Measurements from ENCODE around the gene BLM. TPM values are rescaled to one million over a fixed set of nuclear protein-coding genes. Genes with fewer than 3 reads are reported as not detected.

The BLM gene
- polyA plus RNA-seq, 3 donors from 2014 or later = 2.3 to 10.0 (median 7.5) TPM

GRCh38 chr15:90794538-90794937, 77.4 kb downstream of the BLM start:
- H3K4me1 Mint-ChIP-seq = peaks cover 14 to 19% of the 10 kb centered on the region in 2 donors
- DNase-seq = no peak
- H3K4me3 Mint-ChIP-seq = no peak overlapping the region
- H3K36me3 Mint-ChIP-seq = peaks cover 10 to 19% (median 18%) of the 10 kb centered on the region in 3 donors
- peak overlapping the region in 1 of 6 donors; percentile 12 for H3K27ac Mint-ChIP-seq
- no peaks in the 10 kb centered on the region for H3K9me3 Mint-ChIP-seq
- peaks cover 0 to 3% (median 0%) of the 10 kb centered on the region in 3 donors for H3K27me3 Mint-ChIP-seq (ENCODE audit: low read depth in 3 of 3)

GRCh38 chr15:90799639-90800170, 82.6 kb downstream of the BLM start:
- H3K4me3 Mint-ChIP-seq = no peak overlapping the region
- H3K27ac Mint-ChIP-seq = peak overlapping the region in 4 of 6 donors; percentile 13 to 79 (median 52)
- DNase-seq = no peak
- H3K36me3 Mint-ChIP-seq = peaks cover 8 to 29% (median 18%) of the 10 kb centered on the region in 3 donors
- no peaks in the 10 kb centered on the region for H3K9me3 Mint-ChIP-seq
- no peaks in the 10 kb centered on the region for H3K4me1 Mint-ChIP-seq
- no peaks in the 10 kb centered on the region for H3K27me3 Mint-ChIP-seq (ENCODE audit: low read depth in 3 of 3)

DNA sequence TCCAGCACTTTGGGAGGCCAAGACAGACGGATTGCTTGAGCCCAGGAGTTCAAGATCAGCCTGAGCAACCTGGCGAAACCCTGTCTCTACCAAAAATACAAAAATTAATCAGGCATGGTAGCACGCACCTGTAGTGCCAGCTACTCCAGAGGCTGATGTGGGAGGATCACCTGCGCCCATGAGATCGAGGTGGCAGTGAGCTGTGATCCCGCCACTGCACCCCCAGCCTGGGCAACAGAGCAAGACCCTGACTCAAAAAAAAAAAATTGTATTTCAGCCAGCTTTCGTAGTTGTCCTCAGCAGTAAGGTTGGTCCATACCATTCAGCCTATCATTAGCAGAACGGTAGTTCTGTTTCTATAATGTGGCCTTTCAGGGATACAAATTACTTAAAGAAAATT, 84.7 kb downstream of the BLM start:
- Mint-ChIP-seq H3K27me3 (ENCODE audit: low read depth in 3 of 3) (no peaks in the 10 kb centered on the region), H3K27ac (no peak overlapping the region), H3K4me1 (peaks cover 0 to 5% of the 10 kb centered on the region in 2 donors), H3K36me3 (peaks cover 8 to 22% (median 13%) of the 10 kb centered on the region in 3 donors), H3K9me3 (no peaks in the 10 kb centered on the region), H3K4me3 (no peak overlapping the region)
- no peak for DNase-seq

DNA sequence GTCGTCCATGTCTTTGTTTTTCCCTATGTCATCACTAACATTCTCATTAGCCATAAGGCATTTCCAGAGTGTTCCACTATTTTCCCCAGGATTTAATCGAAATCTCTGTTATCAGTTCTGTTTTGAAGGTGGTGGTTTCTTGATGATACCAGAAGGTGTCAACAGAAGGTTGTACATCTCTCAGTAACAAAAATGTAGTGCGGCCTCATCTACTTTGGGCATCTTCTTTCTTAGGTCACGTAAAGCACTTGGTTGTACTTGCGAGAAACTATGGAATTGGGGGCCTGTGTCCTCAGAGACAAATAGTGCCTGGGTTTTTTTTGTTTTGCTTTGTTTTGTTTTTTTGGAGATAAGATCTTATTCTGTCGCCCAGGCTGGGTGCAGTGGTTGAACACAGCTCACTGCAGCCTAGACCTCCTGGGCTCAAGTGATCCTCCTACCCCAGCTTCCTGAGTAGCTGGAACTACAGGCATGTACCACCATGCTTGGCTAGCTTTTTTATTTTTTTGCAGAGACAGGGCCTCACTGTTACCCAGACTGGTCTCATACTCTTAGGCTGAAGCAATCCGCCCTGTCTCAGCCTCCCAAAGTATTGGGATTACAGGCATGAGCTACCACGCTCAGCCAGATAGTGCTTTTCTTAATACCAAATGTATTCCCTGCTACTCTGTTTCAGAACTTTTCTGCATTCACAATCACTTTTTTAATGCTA, 90.1 kb downstream of the BLM start:
- Mint-ChIP-seq H3K9me3 (no peaks in the 10 kb centered on the region), H3K4me1 (peaks cover 24 to 41% of the 10 kb centered on the region in 2 donors), H3K27ac (peak overlapping the region; percentile 61 to 91 (median 80)), H3K4me3 (peak overlapping the region in 4 of 5 donors; percentile 33 to 58 (median 46)), H3K27me3 (ENCODE audit: low read depth in 3 of 3) (peaks cover 0 to 1% (median 0%) of the 10 kb centered on the region in 3 donors), H3K36me3 (peaks cover 18 to 41% (median 30%) of the 10 kb centered on the region in 3 donors)
- DNase-seq = peak in 2 of 3 donors; percentile 24 to 36

GRCh38 chr15:90807786-90808086, 90.6 kb downstream of the BLM start:
- no peaks in the 10 kb centered on the region for H3K9me3 Mint-ChIP-seq
- peaks cover 20 to 44% (median 34%) of the 10 kb centered on the region in 3 donors for H3K36me3 Mint-ChIP-seq
- H3K27ac Mint-ChIP-seq = peak overlapping the region; percentile 70 to 91 (median 82)
- H3K4me1 Mint-ChIP-seq = peaks cover 29 to 46% of the 10 kb centered on the region in 2 donors
- peak in 1 of 3 donors; percentile 17 for DNase-seq
- H3K27me3 Mint-ChIP-seq (ENCODE audit: low read depth in 3 of 3) = peaks cover 0 to 1% (median 0%) of the 10 kb centered on the region in 3 donors
- peak overlapping the region in 3 of 5 donors; percentile 33 to 58 (median 55) for H3K4me3 Mint-ChIP-seq

DNA sequence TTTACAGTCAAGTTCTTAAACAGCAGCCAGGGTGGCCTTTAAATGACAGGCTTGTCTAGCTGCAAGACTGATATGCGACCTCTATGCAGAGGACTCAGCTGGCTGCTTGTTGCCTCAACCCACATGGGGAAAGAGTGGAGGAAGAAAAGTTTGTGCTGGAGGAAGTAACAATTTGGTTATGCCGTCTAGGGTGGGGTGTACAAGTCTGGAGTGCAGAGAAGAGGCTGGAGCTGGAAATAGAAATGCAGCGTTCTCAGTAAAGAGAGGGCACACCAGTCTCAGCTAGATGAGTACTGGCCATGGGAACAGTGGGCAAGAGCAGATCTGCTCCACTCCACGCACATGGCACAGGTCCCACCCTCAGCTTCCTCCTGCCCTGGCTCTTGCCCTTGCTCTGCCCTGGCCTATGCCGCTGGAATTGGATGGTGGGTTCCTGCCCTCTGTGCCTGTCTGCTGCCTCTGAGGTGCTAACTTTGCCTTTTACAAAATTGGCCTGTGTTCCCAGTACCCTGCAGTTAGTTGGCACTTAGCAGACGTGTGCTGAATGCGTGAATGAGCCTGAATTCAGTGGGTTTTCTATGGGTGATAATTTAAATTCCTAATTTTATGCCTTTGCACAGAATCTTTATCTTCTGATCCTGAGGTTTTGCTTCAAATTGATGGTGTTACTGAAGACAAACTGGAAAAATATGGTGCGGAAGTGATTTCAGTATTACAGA, 91.5 kb downstream of the BLM start:
- peaks cover 20 to 49% (median 37%) of the 10 kb centered on the region in 3 donors for H3K36me3 Mint-ChIP-seq
- DNase-seq = no peak
- no peaks in the 10 kb centered on the region for H3K9me3 Mint-ChIP-seq
- peaks cover 39 to 56% of the 10 kb centered on the region in 2 donors for H3K4me1 Mint-ChIP-seq
- peak overlapping the region; percentile 70 to 86 (median 80) for H3K27ac Mint-ChIP-seq
- H3K4me3 Mint-ChIP-seq = peak overlapping the region in 4 of 5 donors; percentile 29 to 58 (median 56)
- H3K27me3 Mint-ChIP-seq (ENCODE audit: low read depth in 3 of 3) = peaks cover 0 to 1% (median 0%) of the 10 kb centered on the region in 3 donors

DNA sequence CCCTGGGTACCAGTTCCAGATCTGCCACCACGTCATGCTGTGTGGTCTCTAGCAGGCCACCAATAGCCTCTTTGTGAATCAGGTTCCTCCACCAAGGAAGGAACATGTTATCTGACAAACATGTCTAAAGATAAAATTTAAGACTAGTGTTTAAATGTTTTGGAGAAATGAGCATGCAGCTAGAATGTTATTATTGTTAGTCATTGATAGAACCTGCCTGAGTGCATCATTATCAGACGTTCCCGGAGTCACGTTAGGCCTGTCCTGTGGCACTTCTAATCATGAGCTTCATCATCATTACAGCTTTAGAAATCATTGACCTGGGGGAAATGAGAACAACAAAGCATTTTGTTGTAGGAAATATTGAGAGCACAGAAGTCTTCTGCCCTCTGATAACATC, 92.4 kb downstream of the BLM start:
- peaks cover 0 to 1% (median 0%) of the 10 kb centered on the region in 3 donors for H3K27me3 Mint-ChIP-seq (ENCODE audit: low read depth in 3 of 3)
- no peaks in the 10 kb centered on the region for H3K9me3 Mint-ChIP-seq
- H3K4me3 Mint-ChIP-seq = peak overlapping the region in 1 of 5 donors; percentile 58
- no peak for DNase-seq
- peaks cover 17 to 43% (median 32%) of the 10 kb centered on the region in 3 donors for H3K36me3 Mint-ChIP-seq
- H3K27ac Mint-ChIP-seq = peak overlapping the region in 3 of 6 donors; percentile 21 to 53 (median 40)
- H3K4me1 Mint-ChIP-seq = peaks cover 47 to 64% of the 10 kb centered on the region in 2 donors

DNA sequence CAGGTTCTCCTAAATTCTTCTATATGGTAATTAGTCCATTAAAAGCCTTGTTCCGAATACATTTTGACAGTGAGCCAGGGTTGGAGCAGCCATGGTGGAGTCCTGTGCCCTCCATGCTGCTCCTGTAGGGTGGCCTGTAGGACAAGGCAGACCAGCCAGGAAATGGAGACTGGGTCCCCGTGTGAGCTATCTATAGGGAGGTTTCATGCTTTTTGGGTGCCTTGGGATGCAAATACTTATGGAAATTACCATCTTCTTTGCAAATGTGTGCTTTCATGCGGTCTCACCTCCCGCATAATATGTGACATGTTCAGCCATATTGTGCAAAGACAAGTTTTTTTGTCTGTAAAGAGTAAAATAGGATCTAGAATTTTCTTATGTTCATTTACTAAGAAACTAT, 93.2 kb downstream of the BLM start:
- DNase-seq = no peak
- H3K9me3 Mint-ChIP-seq = no peaks in the 10 kb centered on the region
- H3K4me3 Mint-ChIP-seq = no peak overlapping the region
- peaks cover 55 to 72% of the 10 kb centered on the region in 2 donors for H3K4me1 Mint-ChIP-seq
- H3K27ac Mint-ChIP-seq = no peak overlapping the region
- H3K36me3 Mint-ChIP-seq = peaks cover 17 to 43% (median 32%) of the 10 kb centered on the region in 3 donors
- H3K27me3 Mint-ChIP-seq (ENCODE audit: low read depth in 3 of 3) = peaks cover 0 to 1% (median 1%) of the 10 kb centered on the region in 3 donors

GRCh38 chr15:90812171-90812957, 95.2 kb downstream of the BLM start:
- Mint-ChIP-seq H3K36me3 (peaks cover 17 to 35% (median 28%) of the 10 kb centered on the region in 3 donors), H3K4me1 (peaks cover 71 to 82% of the 10 kb centered on the region in 2 donors), H3K9me3 (no peaks in the 10 kb centered on the region), H3K4me3 (peak overlapping the region in 3 of 5 donors; percentile 7 to 58 (median 19)), H3K27ac (peak overlapping the region; percentile 61 to 99 (median 95)), H3K27me3 (ENCODE audit: low read depth in 3 of 3) (peaks cover 5 to 10% (median 8%) of the 10 kb centered on the region in 3 donors)
- no peak for DNase-seq

GRCh38 chr15:90812958-90813265, 95.8 kb downstream of the BLM start:
- H3K27me3 Mint-ChIP-seq (ENCODE audit: low read depth in 3 of 3) = peaks cover 5 to 10% (median 8%) of the 10 kb centered on the region in 3 donors
- H3K36me3 Mint-ChIP-seq = peaks cover 17 to 34% (median 28%) of the 10 kb centered on the region in 3 donors
- peaks cover 72 to 82% of the 10 kb centered on the region in 2 donors for H3K4me1 Mint-ChIP-seq
- DNase-seq = no peak
- peak overlapping the region in 4 of 5 donors; percentile 7 to 58 (median 26) for H3K4me3 Mint-ChIP-seq
- peak overlapping the region in 5 of 6 donors; percentile 61 to 99 (median 97) for H3K27ac Mint-ChIP-seq
- no peaks in the 10 kb centered on the region for H3K9me3 Mint-ChIP-seq

DNA sequence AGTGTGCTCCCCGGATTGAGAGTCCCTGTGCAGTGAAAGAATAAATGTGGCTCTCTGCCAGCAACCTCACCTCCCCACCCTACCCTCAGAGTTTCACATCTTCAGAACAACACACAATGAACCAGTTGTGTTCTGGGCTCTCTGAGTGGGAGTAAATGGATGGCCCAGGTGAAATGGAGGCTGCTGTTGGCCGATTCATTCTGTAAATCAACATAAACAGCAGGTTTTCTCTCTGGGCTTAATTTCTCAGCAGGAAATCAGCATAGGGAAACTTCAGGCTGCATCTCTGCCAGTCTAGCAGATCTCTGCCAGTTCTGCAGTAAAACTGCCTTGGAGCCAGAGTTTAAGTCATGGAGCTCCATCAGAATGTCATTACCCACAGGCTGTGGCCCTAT, 96.6 kb downstream of the BLM start:
- Mint-ChIP-seq H3K27ac (peak overlapping the region; percentile 93 to 99 (median 98)), H3K9me3 (no peaks in the 10 kb centered on the region), H3K4me1 (peaks cover 70 to 82% of the 10 kb centered on the region in 2 donors), H3K4me3 (peak overlapping the region; percentile 74 to 80 (median 79)), H3K36me3 (peaks cover 17 to 31% (median 28%) of the 10 kb centered on the region in 3 donors), H3K27me3 (ENCODE audit: low read depth in 3 of 3) (peaks cover 5 to 12% (median 8%) of the 10 kb centered on the region in 3 donors)
- DNase-seq = peak in 2 of 3 donors; percentile 29 to 30

GRCh38 chr15:90814191-90814821, 97.2 kb downstream of the BLM start:
- no peaks in the 10 kb centered on the region for H3K9me3 Mint-ChIP-seq
- H3K4me1 Mint-ChIP-seq = peaks cover 69 to 81% of the 10 kb centered on the region in 2 donors
- peaks cover 17 to 28% (median 27%) of the 10 kb centered on the region in 3 donors for H3K36me3 Mint-ChIP-seq
- H3K27me3 Mint-ChIP-seq (ENCODE audit: low read depth in 3 of 3) = peaks cover 5 to 12% (median 8%) of the 10 kb centered on the region in 3 donors
- H3K4me3 Mint-ChIP-seq = peak overlapping the region; percentile 74 to 80 (median 79)
- DNase-seq = peak in 2 of 3 donors; percentile 40 to 48
- peak overlapping the region; percentile 93 to 99 (median 98) for H3K27ac Mint-ChIP-seq
